ENCODE results near the gene ZNG1A. TPM values are rescaled to one million over a fixed set of nuclear protein-coding genes. Genes with fewer than 3 reads are reported as not detected.

ZNG1A gene
- total and polyA plus RNA-seq, 2 donors (not counting 1 experiment from before 2014, with no cell fraction given) = 14.0 to 59.9 TPM

- Histone ChIP-seq H3K4me1 (ENCODE audit: control insufficient read depth in 2 of 2, insufficient read depth in 2 of 2, low read length in 2 of 2) (peaks cover 20 to 27% of the 10 kb centered on the region in 2 donors), H3K36me3 (replicated peaks in 1 of 2; ENCODE audit: control extremely low read depth in 1 of 2, control insufficient read depth in 1 of 2, extremely low read depth in 1 of 2, insufficient read depth in 2 of 2, low read length in 1 of 2) (no peaks in the 10 kb centered on the region), H3K9ac (ENCODE audit: low read length) (no peak overlapping the region), H3K4me3 (ENCODE audit: control extremely low read depth in 1 of 5, extremely low read depth in 1 of 5, insufficient read depth in 1 of 5, low read depth in 2 of 5, low read length in 4 of 5) (no peak overlapping the region), H3K27me3 (replicated peaks in 1 of 4; ENCODE audit: control extremely low read depth in 1 of 4, control insufficient read depth in 3 of 4, insufficient read depth in 4 of 4, low read length in 3 of 4) (no peaks in the 10 kb centered on the region), H4K20me1 (ENCODE audit: control insufficient read depth, insufficient read depth, low read length, poor library complexity, severe bottlenecking) (no peaks in the 10 kb centered on the region), H3K79me2 (ENCODE audit: control insufficient read depth, insufficient read depth, low read length) (peaks cover 18% of the 10 kb centered on the region), H3K4me2 (replicated peaks; ENCODE audit: low read depth, low read length, poor library complexity, severe bottlenecking) (no peak overlapping the region), H2AFZ (ENCODE audit: insufficient read depth, low read depth, low read length, poor library complexity, severe bottlenecking) (no peak overlapping the region), H3K9me3 (ENCODE audit: control extremely low read depth in 1 of 3, control insufficient read depth in 2 of 3, insufficient read depth in 1 of 3, low read length in 2 of 3) (no peaks in the 10 kb centered on the region), H3K27ac (ENCODE audit: low read length in 2 of 2) (peak overlapping the region in 1 of 2 donors; percentile 1)
- no peak overlapping the region for H3K4me3 Mint-ChIP-seq
- intact Hi-C loops (cut with micrococcal nuclease) = no loop called here
- ATAC-seq (ENCODE audit: low read depth) = no peak
- H3K9me3 Mint-ChIP-seq (ENCODE audit: insufficient read depth) = no peaks in the 10 kb centered on the region
- TF ChIP-seq, protein P1, sequence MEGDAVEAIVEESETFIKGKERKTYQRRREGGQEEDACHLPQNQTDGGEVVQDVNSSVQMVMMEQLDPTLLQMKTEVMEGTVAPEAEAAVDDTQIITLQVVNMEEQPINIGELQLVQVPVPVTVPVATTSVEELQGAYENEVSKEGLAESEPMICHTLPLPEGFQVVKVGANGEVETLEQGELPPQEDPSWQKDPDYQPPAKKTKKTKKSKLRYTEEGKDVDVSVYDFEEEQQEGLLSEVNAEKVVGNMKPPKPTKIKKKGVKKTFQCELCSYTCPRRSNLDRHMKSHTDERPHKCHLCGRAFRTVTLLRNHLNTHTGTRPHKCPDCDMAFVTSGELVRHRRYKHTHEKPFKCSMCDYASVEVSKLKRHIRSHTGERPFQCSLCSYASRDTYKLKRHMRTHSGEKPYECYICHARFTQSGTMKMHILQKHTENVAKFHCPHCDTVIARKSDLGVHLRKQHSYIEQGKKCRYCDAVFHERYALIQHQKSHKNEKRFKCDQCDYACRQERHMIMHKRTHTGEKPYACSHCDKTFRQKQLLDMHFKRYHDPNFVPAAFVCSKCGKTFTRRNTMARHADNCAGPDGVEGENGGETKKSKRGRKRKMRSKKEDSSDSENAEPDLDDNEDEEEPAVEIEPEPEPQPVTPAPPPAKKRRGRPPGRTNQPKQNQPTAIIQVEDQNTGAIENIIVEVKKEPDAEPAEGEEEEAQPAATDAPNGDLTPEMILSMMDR (IDR thresholded peaks at IDR 0.05) = no peak
- no peak for TF ChIP-seq EZH2 (IDR thresholded peaks at IDR 0.05; ENCODE audit: borderline replicate concordance, insufficient read depth, low read depth, low read length, poor library complexity, severe bottlenecking)
- no peak overlapping the region for H3K27ac Mint-ChIP-seq
- peaks cover 26% of the 10 kb centered on the region for H3K4me1 Mint-ChIP-seq
- no peak for DNase-seq
- WGBS (ENCODE audit: insufficient coverage) = 91% methylated on average over 3 of the region's 3 CpGs
- ChIA-PET CTCF (no interaction called here), POLR2A (no interaction called here)
- H3K27me3 Mint-ChIP-seq = no peaks in the 10 kb centered on the region
Measured at GRCh38 chr9:212297-212696, 33.4 kb upstream of the ZNG1A start.

- H3K4me3 Mint-ChIP-seq = no peak overlapping the region
- H3K4me1 ChIP-seq (ENCODE audit: control insufficient read depth in 2 of 2, insufficient read depth in 2 of 2, low read length in 2 of 2) = peaks cover 13 to 20% of the 10 kb centered on the region in 2 donors
- no peaks in the 10 kb centered on the region for H3K9me3 Mint-ChIP-seq (ENCODE audit: insufficient read depth)
- H4K20me1 ChIP-seq (ENCODE audit: control insufficient read depth, insufficient read depth, low read length, poor library complexity, severe bottlenecking) = no peaks in the 10 kb centered on the region
- ATAC-seq (ENCODE audit: low read depth) (no peak), DNase-seq (no peak)
- peaks cover 19% of the 10 kb centered on the region for H3K4me1 Mint-ChIP-seq
- intact Hi-C loops (cut with micrococcal nuclease) = no loop called here
- H2AFZ ChIP-seq (ENCODE audit: insufficient read depth, low read depth, low read length, poor library complexity, severe bottlenecking) = no peak overlapping the region
- no peaks in the 10 kb centered on the region for H3K27me3 Mint-ChIP-seq
- CTCF ChIA-PET = no interaction called here
- H3K36me3 ChIP-seq (replicated peaks in 1 of 2; ENCODE audit: control extremely low read depth in 1 of 2, control insufficient read depth in 1 of 2, extremely low read depth in 1 of 2, insufficient read depth in 2 of 2, low read length in 1 of 2) = no peaks in the 10 kb centered on the region
- no peak overlapping the region for H3K9ac ChIP-seq (ENCODE audit: low read length)
- POLR2A ChIA-PET = no interaction called here
- no peaks in the 10 kb centered on the region for H3K27me3 ChIP-seq (replicated peaks in 1 of 4; ENCODE audit: control extremely low read depth in 1 of 4, control insufficient read depth in 3 of 4, insufficient read depth in 4 of 4, low read length in 3 of 4)
- TF ChIP-seq, protein P1 (IDR thresholded peaks at IDR 0.05) = no peak
- no peak for TF ChIP-seq EZH2 (IDR thresholded peaks at IDR 0.05; ENCODE audit: borderline replicate concordance, insufficient read depth, low read depth, low read length, poor library complexity, severe bottlenecking)
- WGBS (ENCODE audit: insufficient coverage) = 72% methylated on average over 5 of the region's 5 CpGs
- peaks cover 10% of the 10 kb centered on the region for H3K79me2 ChIP-seq (ENCODE audit: control insufficient read depth, insufficient read depth, low read length)
- H3K27ac Mint-ChIP-seq = no peak overlapping the region
- no peak overlapping the region for H3K4me2 ChIP-seq (replicated peaks; ENCODE audit: low read depth, low read length, poor library complexity, severe bottlenecking)
- H3K9me3 ChIP-seq (ENCODE audit: control extremely low read depth in 1 of 3, control insufficient read depth in 2 of 3, insufficient read depth in 1 of 3, low read length in 2 of 3) = no peaks in the 10 kb centered on the region
- no peak overlapping the region for H3K4me3 ChIP-seq (ENCODE audit: control extremely low read depth in 1 of 5, extremely low read depth in 1 of 5, insufficient read depth in 1 of 5, low read depth in 2 of 5, low read length in 4 of 5)
- no peak overlapping the region for H3K27ac ChIP-seq (ENCODE audit: low read length in 2 of 2)
Measured at GRCh38 chr9:211557-211956, 32.7 kb upstream of the ZNG1A start.
